HEK293 (cell line): ENCODE measurements around the gene CC2D2A.

Source experiments
- CTCF ChIA-PET: fragments of 350-600 bp; formaldehyde crosslinking; extraction: SDS; loops from one replicate; lab custom pipeline; 2021; ENCODE audit warnings: antibody characterized with exemption; lab: Yijun Ruan, JAX
- POLR2A ChIA-PET: fragments of 300-600 bp; formaldehyde crosslinking; extraction: SDS; loops from one replicate; lab custom pipeline; 2020; ENCODE audit warnings: antibody characterized with exemption, inconsistent platforms; lab: Yijun Ruan, JAX
- H3K27ac ChIP-seq: fragments of 200-500 bp; sonication (Bioruptor generic); 2 replicates; pipeline ENCODE4 v1.5.1; 2014; ENCODE audit warnings: low read depth, low read length, control low read depth, inconsistent platforms; ENCODE audit errors: extremely low read depth
- H3K36me3 ChIP-seq, 2 experiments: fragments of 200-500 bp in 1 of 2; sonication (Bioruptor generic) in 1 of 2; 1 replicate in 1 of 2; 2 replicates in 1 of 2; pipeline ENCODE4 v1.5.1; 2014 to 2017; ENCODE audit warnings: inconsistent platforms in 2 of 2, low read length in 2 of 2; ENCODE audit not compliant: control insufficient read depth in 2 of 2, insufficient read depth in 1 of 2
- H3K4me1 ChIP-seq: fragments of 200-500 bp; sonication (Bioruptor generic); 2 replicates; pipeline ENCODE4 v1.5.1; 2014; ENCODE audit warnings: mild to moderate bottlenecking, low read length, inconsistent platforms; ENCODE audit not compliant: control insufficient read depth, insufficient read depth
- H3K4me3 ChIP-seq: 2 replicates; pipeline ENCODE4 v1.5.1; 2011; ENCODE audit warnings: low read depth, mild to moderate bottlenecking, control low read depth, low read length, moderate library complexity
- H3K9me3 ChIP-seq: fragments of 200-500 bp; sonication (Bioruptor generic); 2 replicates; pipeline ENCODE4 v1.5.1; 2014; ENCODE audit warnings: low read depth, low read length, inconsistent platforms; ENCODE audit not compliant: control insufficient read depth, insufficient read depth
- GFI1B ChIP-seq: fragments of 450-650 bp; formaldehyde crosslinking; IDR thresholded peaks from 2 replicates; pipeline ENCODE4 v1.5.1; 2016; ENCODE audit warnings: missing biosample characterization, missing genetic modification characterization
- GLI4 ChIP-seq: fragments of 450-650 bp; formaldehyde crosslinking; IDR thresholded peaks from 2 replicates; pipeline ENCODE4 v1.5.1; 2016; ENCODE audit warnings: missing biosample characterization, missing genetic modification characterization
- GLIS2 ChIP-seq: fragments of 450-650 bp; formaldehyde crosslinking; IDR thresholded peaks from 2 replicates; pipeline ENCODE4 v1.5.1; 2016; ENCODE audit warnings: missing biosample characterization, missing genetic modification characterization
- HOXC10 ChIP-seq: sonication (generic); formaldehyde crosslinking; IDR thresholded peaks from 2 replicates; pipeline ENCODE4 v1.8.1; 2023; ENCODE audit warnings: mild to moderate bottlenecking, missing genetic modification reagents
- OVOL3 ChIP-seq: fragments of 450-650 bp; formaldehyde crosslinking; IDR thresholded peaks from 2 replicates; pipeline ENCODE4 v1.5.1; 2016; ENCODE audit warnings: missing biosample characterization, missing genetic modification characterization
- PATZ1 ChIP-seq: fragments of 450-650 bp; formaldehyde crosslinking; IDR thresholded peaks from 2 replicates; pipeline ENCODE4 v1.5.1; 2016; ENCODE audit warnings: missing biosample characterization, missing genetic modification characterization
- SP3 ChIP-seq: fragments of 450-650 bp; formaldehyde crosslinking; IDR thresholded peaks from 2 replicates; pipeline ENCODE4 v1.5.1; 2016; ENCODE audit warnings: missing biosample characterization, missing genetic modification characterization
- WT1 ChIP-seq: fragments of 450-650 bp; formaldehyde crosslinking; IDR thresholded peaks from 2 replicates; pipeline ENCODE4 v1.5.1; 2016; ENCODE audit warnings: missing biosample characterization, missing genetic modification characterization
- YY2 ChIP-seq: fragments of 450-650 bp; formaldehyde crosslinking; IDR thresholded peaks from 2 replicates; pipeline ENCODE4 v1.5.1; 2016; ENCODE audit warnings: missing biosample characterization, missing genetic modification characterization
- ZBTB21 ChIP-seq: fragments of 450-650 bp; formaldehyde crosslinking; IDR thresholded peaks from 2 replicates; pipeline ENCODE4 v1.5.1; 2017; ENCODE audit warnings: missing biosample characterization, missing genetic modification characterization
- ZBTB49 ChIP-seq: fragments of 450-650 bp; formaldehyde crosslinking; IDR thresholded peaks from 2 replicates; pipeline ENCODE4 v1.5.1; 2016; ENCODE audit warnings: missing biosample characterization, missing genetic modification characterization, low read depth
- ZBTB8A ChIP-seq: fragments of 450-650 bp; formaldehyde crosslinking; IDR thresholded peaks from 2 replicates; pipeline ENCODE4 v1.5.1; 2016; ENCODE audit warnings: missing biosample characterization, missing genetic modification characterization
- ZNF138 ChIP-seq: fragments of 450-650 bp; formaldehyde crosslinking; IDR thresholded peaks from 2 replicates; pipeline ENCODE4 v1.5.1; 2016; ENCODE audit warnings: missing biosample characterization, missing genetic modification characterization, borderline replicate concordance
- ZNF174 ChIP-seq: fragments of 450-650 bp; formaldehyde crosslinking; IDR thresholded peaks from 2 replicates; pipeline ENCODE4 v1.5.0; 2017; ENCODE audit warnings: missing biosample characterization, mild to moderate bottlenecking, missing genetic modification characterization
- ZNF223 ChIP-seq: fragments of 450-650 bp; formaldehyde crosslinking; IDR thresholded peaks from 2 replicates; pipeline ENCODE4 v1.5.1; 2016; ENCODE audit warnings: missing biosample characterization, missing genetic modification characterization
- ZNF302 ChIP-seq: fragments of 450-650 bp; formaldehyde crosslinking; IDR thresholded peaks from 2 replicates; pipeline ENCODE4 v1.5.1; 2016; ENCODE audit warnings: missing biosample characterization, missing genetic modification characterization, low read depth
- ZNF324 ChIP-seq: fragments of 450-650 bp; formaldehyde crosslinking; IDR thresholded peaks from 2 replicates; pipeline ENCODE4 v1.5.1; 2016; ENCODE audit warnings: missing biosample characterization, missing genetic modification characterization
- ZNF473 ChIP-seq: fragments of 450-650 bp; formaldehyde crosslinking; IDR thresholded peaks from 2 replicates; pipeline ENCODE4 v1.5.1; 2017; ENCODE audit warnings: missing biosample characterization, missing genetic modification characterization
- ZNF645 ChIP-seq: fragments of 450-650 bp; formaldehyde crosslinking; IDR thresholded peaks from 2 replicates; pipeline ENCODE4; 2016; ENCODE audit warnings: missing biosample characterization, missing genetic modification characterization
- ZNF658 ChIP-seq: fragments of 450-650 bp; formaldehyde crosslinking; IDR thresholded peaks from 2 replicates; pipeline ENCODE4; 2016; ENCODE audit warnings: missing biosample characterization, missing genetic modification characterization
- ZNF664 ChIP-seq: fragments of 450-650 bp; formaldehyde crosslinking; IDR thresholded peaks from 2 replicates; pipeline ENCODE4 v1.5.1; 2016; ENCODE audit warnings: missing biosample characterization, missing genetic modification characterization
- ZNF792 ChIP-seq: fragments of 450-650 bp; formaldehyde crosslinking; IDR thresholded peaks from 2 replicates; pipeline ENCODE4 v1.5.1; 2016; ENCODE audit warnings: missing biosample characterization, missing genetic modification characterization
- ZSCAN23 ChIP-seq: fragments of 450-650 bp; formaldehyde crosslinking; IDR thresholded peaks from 2 replicates; pipeline ENCODE4 v1.5.1; 2016; ENCODE audit warnings: missing biosample characterization, missing genetic modification characterization
- ZXDB ChIP-seq: fragments of 450-650 bp; formaldehyde crosslinking; IDR thresholded peaks from 2 replicates; pipeline ENCODE4 v1.5.1; 2016; ENCODE audit warnings: missing biosample characterization, missing genetic modification characterization

The CC2D2A gene

GRCh38 chr4:15420642-15421041, 49.0 kb upstream of the CC2D2A start (continued):
- no peak for TF ChIP-seq ZNF664
- no peak for TF ChIP-seq ZBTB21
- TF ChIP-seq ZNF223 (tag by site-specific recombination), result no peak
- no peak for TF ChIP-seq GLIS2 (tag by site-specific recombination)
- no peak for TF ChIP-seq HOXC10 (CRISPR knock-in tag)

GRCh38 chr4:15423285-15423711, 46.4 kb upstream of the CC2D2A start:
- ChIA-PET CTCF (no interaction called here), POLR2A (no interaction called here)
- Histone ChIP-seq H3K36me3 (no peaks in the 10 kb centered on the region), H3K4me1 (no peaks in the 10 kb centered on the region), H3K9me3 (no peaks in the 10 kb centered on the region), H3K4me3 (no peak overlapping the region)
- no peak for TF ChIP-seq ZNF792 (tag by site-specific recombination)
- no peak for TF ChIP-seq ZBTB49
- TF ChIP-seq ZSCAN23, result no peak
- TF ChIP-seq ZNF138 (tag by site-specific recombination), result no peak
- no peak for TF ChIP-seq ZXDB (tag by site-specific recombination)
- TF ChIP-seq ZNF473 (tag by site-specific recombination), result no peak
- TF ChIP-seq ZNF174 (tag by site-specific recombination), result no peak
- no peak for TF ChIP-seq GLI4 (tag by site-specific recombination)
- TF ChIP-seq, all 188 proteins: peak for 0
- H3K27ac ChIP-seq, result no peak overlapping the region

- POLR2A ChIA-PET, result no interaction called here
- no peak overlapping the region for H3K4me3 ChIP-seq
- H3K36me3 ChIP-seq, result no peaks in the 10 kb centered on the region
- no peaks in the 10 kb centered on the region for H3K9me3 ChIP-seq
- CTCF ChIA-PET, result interaction anchor here (0.7 to 1.4 kb wide), 3 partner anchors 29 to 1874 kb away, joined by 3 to 4 read pairs (median 3); no protein-coding TSS in a partner anchor
- no peak overlapping the region for H3K27ac ChIP-seq
- TF ChIP-seq ZBTB8A (tag by site-specific recombination), result no peak
- TF ChIP-seq WT1 (tag by site-specific recombination), result no peak
- no peak for TF ChIP-seq SP3 (tag by site-specific recombination)
- TF ChIP-seq ZNF324 (tag by site-specific recombination), result no peak
- no peak for TF ChIP-seq ZNF658 (tag by site-specific recombination)
- no peak for TF ChIP-seq OVOL3 (tag by site-specific recombination)
- no peak for TF ChIP-seq GFI1B (tag by site-specific recombination)
- no peak for TF ChIP-seq YY2 (tag by site-specific recombination)
- no peak for TF ChIP-seq ZNF302 (tag by site-specific recombination)
- TF ChIP-seq PATZ1 (tag by site-specific recombination), result no peak
- TF ChIP-seq ZNF645, result no peak
- no peaks in the 10 kb centered on the region for H3K4me1 ChIP-seq
These were observed 44.2 kb upstream of the CC2D2A start for GRCh38 chr4:15425520-15425919.
